Measurements from ENCODE around the gene ATOX1.
A peak's percentile ranks its signal among the peaks of the same experiment; 100 is the strongest.
"Not testable (repeated sequence)": the region's sequence is repeated elsewhere in the genome, so short reads cannot be mapped to it uniquely, and the experiment has no call there.

The ATOX1 gene

DNA sequence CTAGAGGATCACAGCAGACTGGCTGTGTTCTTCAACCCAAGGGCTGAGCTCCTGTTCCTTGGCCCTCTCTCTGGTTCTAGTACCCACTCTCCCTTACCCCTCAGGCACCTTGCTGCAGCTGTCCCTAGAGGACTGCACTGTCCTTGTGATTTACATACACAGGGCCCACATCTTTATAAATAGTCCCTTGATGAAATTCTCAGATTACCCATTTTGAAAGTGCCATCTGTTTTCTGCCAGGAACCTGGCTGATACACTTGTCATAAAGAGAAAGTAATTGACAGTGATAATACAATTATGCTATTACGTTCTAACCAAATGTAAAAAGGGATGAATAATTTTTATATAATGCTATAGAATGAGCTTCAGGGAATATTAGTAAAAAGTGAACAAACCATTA, 55.2 kb downstream of the ATOX1 start:
- no peaks in the 10 kb centered on the region for H3K9me3 ChIP-seq (ENCODE audit: control insufficient read depth in 2 of 2, low read length in 2 of 2)
- H3K36me3 ChIP-seq (ENCODE audit: control insufficient read depth in 2 of 2, insufficient read depth in 2 of 2, low read length in 2 of 2), result no peaks in the 10 kb centered on the region
- no peaks in the 10 kb centered on the region for H3K27me3 ChIP-seq (ENCODE audit: control insufficient read depth in 2 of 2, insufficient read depth in 2 of 2, low read length in 2 of 2)
- no peak overlapping the region for H3K27ac ChIP-seq (ENCODE audit: low read depth in 2 of 2, low read length in 2 of 2)
- peaks cover 6 to 9% of the 10 kb centered on the region in 2 donors for H3K4me1 ChIP-seq (ENCODE audit: control insufficient read depth in 2 of 2, insufficient read depth in 2 of 2, low read length in 2 of 2)
- H3K9ac ChIP-seq (ENCODE audit: low read depth in 1 of 2, low read length in 2 of 2), result no peak overlapping the region
- no peak overlapping the region for H3K4me3 ChIP-seq (ENCODE audit: low read length in 2 of 2)

DNA sequence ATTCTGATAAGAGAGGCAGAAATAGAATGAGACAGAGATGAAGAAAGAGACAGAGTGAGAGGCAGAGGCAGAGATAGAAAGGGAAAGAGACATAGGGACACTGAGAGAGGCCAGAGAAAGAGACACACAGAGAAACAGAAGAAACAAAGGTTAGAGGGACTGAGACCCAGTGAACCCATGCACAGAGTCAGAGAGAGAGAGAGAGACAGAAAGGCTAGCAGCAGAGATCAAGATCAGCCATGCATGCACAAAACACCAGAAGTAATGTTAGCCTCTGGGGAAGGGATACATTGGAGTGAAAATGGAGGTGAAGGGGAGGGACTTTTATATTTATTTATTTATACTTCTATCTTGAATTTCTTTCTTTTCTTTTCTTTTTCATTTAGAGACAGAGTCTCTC, 57.6 kb downstream of the ATOX1 start:
- H3K27ac ChIP-seq (ENCODE audit: low read depth in 2 of 2, low read length in 2 of 2), result no peak overlapping the region
- H3K4me1 ChIP-seq (ENCODE audit: control insufficient read depth in 2 of 2, insufficient read depth in 2 of 2, low read length in 2 of 2), result peaks cover 0 to 2% of the 10 kb centered on the region in 2 donors
- H3K9ac ChIP-seq (ENCODE audit: low read depth in 1 of 2, low read length in 2 of 2), result no peak overlapping the region
- no peaks in the 10 kb centered on the region for H3K36me3 ChIP-seq (ENCODE audit: control insufficient read depth in 2 of 2, insufficient read depth in 2 of 2, low read length in 2 of 2)
- no peaks in the 10 kb centered on the region for H3K9me3 ChIP-seq (ENCODE audit: control insufficient read depth in 2 of 2, low read length in 2 of 2)
- H3K4me3 ChIP-seq (ENCODE audit: low read length in 2 of 2), result no peak overlapping the region
- H3K27me3 ChIP-seq (ENCODE audit: control insufficient read depth in 2 of 2, insufficient read depth in 2 of 2, low read length in 2 of 2), result no peaks in the 10 kb centered on the region

DNA sequence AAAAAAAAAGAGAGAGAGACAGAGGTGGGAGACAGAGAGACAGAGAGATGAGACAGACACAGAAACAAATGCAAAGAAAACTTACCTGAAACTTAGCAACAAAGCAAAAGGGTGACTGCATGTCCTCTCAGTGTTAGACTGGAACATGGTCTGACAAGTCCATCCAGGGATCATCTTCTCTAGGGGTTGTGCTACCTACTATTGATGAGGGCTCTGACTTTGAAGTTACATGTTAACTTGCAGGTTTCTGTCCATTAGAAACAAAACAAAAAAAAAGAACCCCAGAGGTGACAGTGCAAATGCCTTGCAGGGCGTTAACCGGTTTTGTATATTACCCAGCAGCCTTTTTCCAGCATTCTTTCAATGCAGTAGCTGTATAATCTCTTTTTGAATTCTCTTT, 58.1 kb downstream of the ATOX1 start:
- Histone ChIP-seq H3K4me3 (ENCODE audit: low read length in 2 of 2) (no peak overlapping the region), H3K9ac (ENCODE audit: low read depth in 1 of 2, low read length in 2 of 2) (no peak overlapping the region), H3K4me1 (ENCODE audit: control insufficient read depth in 2 of 2, insufficient read depth in 2 of 2, low read length in 2 of 2) (peaks cover 0 to 2% of the 10 kb centered on the region in 2 donors), H3K9me3 (ENCODE audit: control insufficient read depth in 2 of 2, low read length in 2 of 2) (no peaks in the 10 kb centered on the region), H3K27me3 (ENCODE audit: control insufficient read depth in 2 of 2, insufficient read depth in 2 of 2, low read length in 2 of 2) (no peaks in the 10 kb centered on the region), H3K36me3 (ENCODE audit: control insufficient read depth in 2 of 2, insufficient read depth in 2 of 2, low read length in 2 of 2) (no peaks in the 10 kb centered on the region), H3K27ac (ENCODE audit: low read depth in 2 of 2, low read length in 2 of 2) (no peak overlapping the region)

DNA sequence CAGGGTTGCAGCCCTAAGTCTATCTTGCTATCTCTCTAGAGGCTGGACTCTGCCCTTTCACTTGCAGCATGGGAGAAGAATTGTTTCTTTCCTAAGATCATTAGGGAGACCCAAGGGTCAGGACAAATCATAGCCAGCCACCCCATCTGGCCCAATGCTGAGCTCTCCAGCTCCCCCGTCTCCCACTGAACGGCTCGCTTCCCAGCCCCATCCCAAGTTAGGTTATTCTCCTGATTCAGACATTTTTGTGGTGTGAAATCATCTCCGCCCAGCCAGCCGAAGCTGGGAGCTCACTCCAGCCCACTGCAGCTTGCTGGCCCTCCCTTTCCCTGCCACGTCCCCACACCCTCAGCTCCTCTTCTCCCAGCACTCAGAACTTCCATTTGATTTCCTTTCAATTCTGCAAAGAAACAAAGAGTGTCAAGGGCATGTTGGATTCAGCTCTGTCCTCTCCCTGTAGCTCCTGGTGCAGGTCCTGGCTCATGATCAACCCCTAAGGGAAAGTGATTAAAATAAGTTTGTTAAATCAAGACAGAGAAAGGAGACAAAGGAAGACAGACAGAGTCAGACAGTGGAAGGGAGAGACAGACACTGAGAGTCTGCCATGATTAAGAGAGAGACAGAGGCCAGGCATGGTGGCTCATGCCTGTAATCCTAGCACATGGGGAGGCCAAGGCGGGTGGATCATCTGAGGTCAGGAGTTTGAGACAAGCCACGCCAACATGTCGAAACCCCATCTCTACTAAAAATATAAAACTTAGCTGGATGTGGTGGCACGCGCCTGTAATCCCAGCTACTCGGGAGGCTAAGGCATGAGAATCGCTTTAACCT, 59.1 kb downstream of the ATOX1 start:
- Histone ChIP-seq H3K9me3 (ENCODE audit: control insufficient read depth in 2 of 2, low read length in 2 of 2) (no peaks in the 10 kb centered on the region), H3K4me1 (ENCODE audit: control insufficient read depth in 2 of 2, insufficient read depth in 2 of 2, low read length in 2 of 2) (peaks cover 0 to 1% of the 10 kb centered on the region in 2 donors), H3K4me3 (ENCODE audit: low read length in 2 of 2) (no peak overlapping the region), H3K9ac (ENCODE audit: low read depth in 1 of 2, low read length in 2 of 2) (peak overlapping the region in 1 of 2 donors; percentile 3), H3K36me3 (ENCODE audit: control insufficient read depth in 2 of 2, insufficient read depth in 2 of 2, low read length in 2 of 2) (no peaks in the 10 kb centered on the region), H3K27me3 (ENCODE audit: control insufficient read depth in 2 of 2, insufficient read depth in 2 of 2, low read length in 2 of 2) (no peaks in the 10 kb centered on the region), H3K27ac (ENCODE audit: low read depth in 2 of 2, low read length in 2 of 2) (peak overlapping the region; percentile 50 to 59)

DNA sequence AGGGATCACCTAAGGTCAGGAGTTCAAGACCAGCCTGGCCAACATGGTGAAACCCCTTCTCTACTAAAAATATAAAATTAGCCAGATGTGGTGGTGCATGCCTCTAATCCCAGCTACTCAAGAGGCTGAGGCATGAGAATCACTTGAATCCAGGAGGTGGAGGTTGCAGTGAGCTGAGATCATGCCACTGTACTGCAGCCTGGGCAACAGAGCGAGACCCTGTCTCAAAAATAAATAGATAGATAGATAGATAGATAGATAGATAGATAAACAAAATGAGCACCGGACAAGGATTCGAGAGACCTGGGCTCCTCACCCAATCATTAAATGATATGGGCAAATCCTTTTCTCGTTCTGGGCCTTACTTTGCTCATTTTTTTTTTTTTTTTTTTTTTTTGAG, 60.4 kb downstream of the ATOX1 start:
- not testable (repeated sequence) for H3K9me3 ChIP-seq (ENCODE audit: control insufficient read depth in 2 of 2, low read length in 2 of 2); H3K27ac ChIP-seq (ENCODE audit: low read depth in 2 of 2, low read length in 2 of 2)

DNA sequence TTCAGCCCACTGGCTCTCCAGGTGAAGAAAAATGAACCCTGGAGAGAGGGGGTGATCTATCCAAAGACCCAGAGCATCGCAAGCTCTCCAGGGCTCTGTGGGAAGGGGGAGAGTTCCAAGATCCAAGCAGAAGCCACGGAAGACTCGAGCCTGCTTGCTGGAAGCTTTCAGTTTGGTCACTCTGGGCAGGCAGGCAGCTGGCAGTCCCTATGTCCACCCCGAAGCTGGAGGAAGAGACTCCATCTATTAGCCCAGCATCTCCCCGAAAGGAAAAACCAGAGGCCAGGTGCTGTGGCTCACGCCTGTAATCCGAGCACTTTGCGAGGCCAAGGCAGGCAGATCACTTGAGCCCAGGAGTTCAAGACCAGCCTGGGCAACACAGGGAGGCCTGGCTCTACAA, 61.0 kb downstream of the ATOX1 start:
- H3K9ac ChIP-seq (ENCODE audit: low read depth in 1 of 2, low read length in 2 of 2), result no peak overlapping the region
- H3K27me3 ChIP-seq (ENCODE audit: control insufficient read depth in 2 of 2, insufficient read depth in 2 of 2, low read length in 2 of 2), result no peaks in the 10 kb centered on the region
- H3K36me3 ChIP-seq (ENCODE audit: control insufficient read depth in 2 of 2, insufficient read depth in 2 of 2, low read length in 2 of 2), result no peaks in the 10 kb centered on the region
- H3K27ac ChIP-seq (ENCODE audit: low read depth in 2 of 2, low read length in 2 of 2), result peak overlapping the region in 1 of 2 donors; percentile 9
- H3K4me3 ChIP-seq (ENCODE audit: low read length in 2 of 2), result no peak overlapping the region
- no peaks in the 10 kb centered on the region for H3K4me1 ChIP-seq (ENCODE audit: control insufficient read depth in 2 of 2, insufficient read depth in 2 of 2, low read length in 2 of 2)
- H3K9me3 ChIP-seq (ENCODE audit: control insufficient read depth in 2 of 2, low read length in 2 of 2), result no peaks in the 10 kb centered on the region

More for the DNA sequence above, 60.4 kb downstream of the ATOX1 start:
- H3K4me3 ChIP-seq (ENCODE audit: low read length in 2 of 2); H3K9ac ChIP-seq (ENCODE audit: low read depth in 1 of 2, low read length in 2 of 2); H3K4me1 ChIP-seq (ENCODE audit: control insufficient read depth in 2 of 2, insufficient read depth in 2 of 2, low read length in 2 of 2); H3K36me3 ChIP-seq (ENCODE audit: control insufficient read depth in 2 of 2, insufficient read depth in 2 of 2, low read length in 2 of 2); H3K27me3 ChIP-seq (ENCODE audit: control insufficient read depth in 2 of 2, insufficient read depth in 2 of 2, low read length in 2 of 2): not testable (repeated sequence)

DNA sequence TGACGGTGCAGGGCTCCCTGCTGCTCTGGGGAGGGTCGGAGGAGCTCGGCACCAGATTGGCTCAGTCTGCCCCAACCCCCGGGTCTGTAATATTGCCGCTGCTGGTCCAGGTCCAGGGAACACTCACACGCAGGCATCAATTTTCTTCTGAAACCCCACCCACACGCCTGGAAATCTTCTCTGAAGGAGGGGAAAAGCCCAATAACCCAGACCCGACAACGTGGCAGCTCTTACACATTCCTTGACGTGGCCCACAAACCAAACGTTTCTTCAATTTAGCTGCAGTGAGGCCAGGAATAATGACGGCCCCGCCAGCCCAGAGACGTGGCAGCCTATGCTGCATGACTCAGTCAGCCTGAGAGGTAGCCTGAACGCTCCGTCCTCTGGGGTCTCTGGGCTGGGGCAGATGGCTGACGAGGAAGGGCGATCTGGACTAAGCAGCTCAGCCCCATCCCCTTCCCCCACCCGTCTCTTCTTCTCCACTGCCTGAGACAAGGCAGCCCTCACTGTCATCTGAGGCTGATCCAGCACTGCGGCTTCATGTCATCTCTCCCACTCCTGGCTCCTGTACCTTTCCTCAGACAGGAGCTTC, 61.9 kb downstream of the ATOX1 start:
- no peak overlapping the region for H3K9ac ChIP-seq (ENCODE audit: low read depth in 1 of 2, low read length in 2 of 2)
- no peaks in the 10 kb centered on the region for H3K27me3 ChIP-seq (ENCODE audit: control insufficient read depth in 2 of 2, insufficient read depth in 2 of 2, low read length in 2 of 2)
- H3K4me1 ChIP-seq (ENCODE audit: control insufficient read depth in 2 of 2, insufficient read depth in 2 of 2, low read length in 2 of 2), result no peaks in the 10 kb centered on the region
- no peaks in the 10 kb centered on the region for H3K9me3 ChIP-seq (ENCODE audit: control insufficient read depth in 2 of 2, low read length in 2 of 2)
- no peaks in the 10 kb centered on the region for H3K36me3 ChIP-seq (ENCODE audit: control insufficient read depth in 2 of 2, insufficient read depth in 2 of 2, low read length in 2 of 2)
- no peak overlapping the region for H3K4me3 ChIP-seq (ENCODE audit: low read length in 2 of 2)
- peak overlapping the region; percentile 70 to 74 for H3K27ac ChIP-seq (ENCODE audit: low read depth in 2 of 2, low read length in 2 of 2)

DNA sequence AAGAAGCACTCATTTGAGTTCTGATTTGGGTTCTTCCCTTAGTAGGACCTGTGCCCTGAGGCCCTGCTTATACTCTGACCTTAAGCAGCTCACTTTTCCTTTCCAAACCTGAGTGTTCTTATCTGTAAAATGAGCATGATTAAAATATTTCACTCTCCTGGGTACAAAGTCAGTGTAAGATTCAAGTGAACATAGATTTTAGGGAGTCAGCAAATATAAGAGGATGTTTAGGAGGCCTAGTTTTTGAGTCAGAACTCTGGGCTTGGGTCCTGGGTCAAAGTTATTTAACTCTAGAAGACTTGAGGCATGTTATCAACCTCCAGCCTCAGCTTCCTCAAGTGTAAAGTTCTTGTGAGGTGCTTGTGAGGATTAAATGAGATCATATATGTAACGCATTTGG, 63.0 kb downstream of the ATOX1 start:
- no peaks in the 10 kb centered on the region for H3K27me3 ChIP-seq (ENCODE audit: control insufficient read depth in 2 of 2, insufficient read depth in 2 of 2, low read length in 2 of 2)

DNA sequence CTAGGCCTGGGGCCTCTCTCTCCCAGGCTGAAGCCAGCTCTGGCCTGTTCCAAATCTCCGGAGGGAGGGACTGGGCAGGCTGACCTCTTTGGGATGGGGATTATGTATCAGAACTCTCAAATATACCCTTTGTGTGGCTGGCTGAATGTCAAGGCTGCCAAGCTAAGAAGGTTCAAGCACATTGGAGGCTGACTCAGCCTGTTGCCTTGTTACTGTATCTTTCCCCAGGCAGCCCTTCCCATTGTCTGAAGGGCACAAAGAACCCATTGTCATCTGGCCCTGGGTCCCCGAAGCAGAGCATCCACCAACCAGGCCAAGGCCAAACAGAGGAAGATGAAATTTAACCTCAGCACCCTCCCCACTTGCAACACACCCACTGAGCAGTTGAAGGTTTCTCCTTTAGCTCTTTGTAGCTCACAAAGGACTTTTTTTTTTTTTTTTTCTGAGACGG, 64.4 kb downstream of the ATOX1 start:
- no peaks in the 10 kb centered on the region for H3K9me3 ChIP-seq (ENCODE audit: control insufficient read depth in 2 of 2, low read length in 2 of 2)
- H3K9ac ChIP-seq (ENCODE audit: low read depth in 1 of 2, low read length in 2 of 2), result no peak overlapping the region
- H3K27ac ChIP-seq (ENCODE audit: low read depth in 2 of 2, low read length in 2 of 2), result no peak overlapping the region
- no peaks in the 10 kb centered on the region for H3K4me1 ChIP-seq (ENCODE audit: control insufficient read depth in 2 of 2, insufficient read depth in 2 of 2, low read length in 2 of 2)
- H3K4me3 ChIP-seq (ENCODE audit: low read length in 2 of 2), result no peak overlapping the region
- H3K36me3 ChIP-seq (ENCODE audit: control insufficient read depth in 2 of 2, insufficient read depth in 2 of 2, low read length in 2 of 2), result no peaks in the 10 kb centered on the region
- H3K27me3 ChIP-seq (ENCODE audit: control insufficient read depth in 2 of 2, insufficient read depth in 2 of 2, low read length in 2 of 2), result no peaks in the 10 kb centered on the region

More for the DNA sequence above, 63.0 kb downstream of the ATOX1 start:
- no peaks in the 10 kb centered on the region for H3K9me3 ChIP-seq (ENCODE audit: control insufficient read depth in 2 of 2, low read length in 2 of 2)
- no peak overlapping the region for H3K9ac ChIP-seq (ENCODE audit: low read depth in 1 of 2, low read length in 2 of 2)
- no peaks in the 10 kb centered on the region for H3K4me1 ChIP-seq (ENCODE audit: control insufficient read depth in 2 of 2, insufficient read depth in 2 of 2, low read length in 2 of 2)
- peak overlapping the region in 1 of 2 donors; percentile 74 for H3K27ac ChIP-seq (ENCODE audit: low read depth in 2 of 2, low read length in 2 of 2)
- no peaks in the 10 kb centered on the region for H3K36me3 ChIP-seq (ENCODE audit: control insufficient read depth in 2 of 2, insufficient read depth in 2 of 2, low read length in 2 of 2)
- H3K4me3 ChIP-seq (ENCODE audit: low read length in 2 of 2), result no peak overlapping the region

All from mucosa of rectum (tissue), 2 donors.